Measurements from ENCODE around the gene CERK. TPM values are rescaled to one million over a fixed set of nuclear protein-coding genes. Genes with fewer than 3 reads are reported as not detected.

CERK gene
- total and polyA plus RNA-seq, 11 donors = 17.8 to 125 (median 72.3) TPM

DNA sequence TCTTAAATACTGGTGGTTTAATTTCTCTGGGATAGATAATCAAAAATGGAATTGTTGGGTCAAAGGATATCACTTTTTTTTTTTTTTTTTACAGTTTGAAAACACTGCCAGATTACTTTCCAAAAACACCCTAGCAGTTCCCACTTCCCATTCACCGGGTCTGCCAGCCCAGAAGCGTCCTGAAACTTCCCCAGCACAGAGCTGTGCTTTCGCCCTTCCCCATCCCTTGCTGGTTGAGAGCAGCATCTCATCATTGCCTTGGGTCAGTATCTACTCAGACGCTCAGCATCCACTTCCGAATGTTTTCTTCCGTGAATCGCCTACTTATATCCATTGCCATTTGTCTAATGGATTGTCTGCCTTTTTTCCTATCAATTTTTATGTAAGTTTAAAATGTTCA, 5.5 kb downstream of the CERK start:
- intact Hi-C loops (cut with DNase I) = loop anchor here in 2 of 10 donors (5.0 kb wide), 2 partner anchors 45 to 150 kb away; no protein-coding TSS in a partner anchor
- no peak overlapping the region for H3K4me3 ChIP-seq
- no peaks in the 10 kb centered on the region for H3K9me3 ChIP-seq
- peaks cover 0 to 31% (median 0%) of the 10 kb centered on the region in 9 donors for H3K36me3 ChIP-seq
- peaks cover 28 to 99% (median 91%) of the 10 kb centered on the region in 12 donors for H3K4me1 ChIP-seq
- ATAC-seq (no peak), DNase-seq (no peak)
- WGBS, 4 donors = 46 to 59% (median 49%) methylated on average over 7 of the region's 7 CpGs
- TF ChIP-seq, protein P1, sequence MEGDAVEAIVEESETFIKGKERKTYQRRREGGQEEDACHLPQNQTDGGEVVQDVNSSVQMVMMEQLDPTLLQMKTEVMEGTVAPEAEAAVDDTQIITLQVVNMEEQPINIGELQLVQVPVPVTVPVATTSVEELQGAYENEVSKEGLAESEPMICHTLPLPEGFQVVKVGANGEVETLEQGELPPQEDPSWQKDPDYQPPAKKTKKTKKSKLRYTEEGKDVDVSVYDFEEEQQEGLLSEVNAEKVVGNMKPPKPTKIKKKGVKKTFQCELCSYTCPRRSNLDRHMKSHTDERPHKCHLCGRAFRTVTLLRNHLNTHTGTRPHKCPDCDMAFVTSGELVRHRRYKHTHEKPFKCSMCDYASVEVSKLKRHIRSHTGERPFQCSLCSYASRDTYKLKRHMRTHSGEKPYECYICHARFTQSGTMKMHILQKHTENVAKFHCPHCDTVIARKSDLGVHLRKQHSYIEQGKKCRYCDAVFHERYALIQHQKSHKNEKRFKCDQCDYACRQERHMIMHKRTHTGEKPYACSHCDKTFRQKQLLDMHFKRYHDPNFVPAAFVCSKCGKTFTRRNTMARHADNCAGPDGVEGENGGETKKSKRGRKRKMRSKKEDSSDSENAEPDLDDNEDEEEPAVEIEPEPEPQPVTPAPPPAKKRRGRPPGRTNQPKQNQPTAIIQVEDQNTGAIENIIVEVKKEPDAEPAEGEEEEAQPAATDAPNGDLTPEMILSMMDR (IDR thresholded peaks at IDR 0.05) = no peak
- TF ChIP-seq POLR2A (IDR thresholded peaks at IDR 0.05) = no peak
- peak overlapping the region in 11 of 12 donors; percentile 46 to 99 (median 75) for H3K27ac ChIP-seq
- no peaks in the 10 kb centered on the region for H3K27me3 ChIP-seq

- H3K4me1 ChIP-seq = peaks cover 28 to 99% (median 89%) of the 10 kb centered on the region in 12 donors
- H3K36me3 ChIP-seq = peaks cover 0 to 31% (median 0%) of the 10 kb centered on the region in 9 donors
- DNase-seq (no peak), ATAC-seq (no peak)
- no peaks in the 10 kb centered on the region for H3K9me3 ChIP-seq
- H3K27me3 ChIP-seq = no peaks in the 10 kb centered on the region
- intact Hi-C loops (cut with DNase I) = loop anchor here in 2 of 10 donors (5.0 kb wide), 2 partner anchors 45 to 150 kb away; no protein-coding TSS in a partner anchor
- H3K27ac ChIP-seq = peak overlapping the region; percentile 43 to 99 (median 73)
- WGBS, 4 donors = 51 to 64% (median 61%) methylated on average over 14 of the region's 14 CpGs
- no peak overlapping the region for H3K4me3 ChIP-seq
- TF ChIP-seq, protein P1 (IDR thresholded peaks at IDR 0.05) = no peak
- TF ChIP-seq POLR2A (IDR thresholded peaks at IDR 0.05) = no peak
Measured at GRCh38 chr22:46732041-46732379, 6.0 kb downstream of the CERK start.

- H3K9me3 ChIP-seq = no peaks in the 10 kb centered on the region
- WGBS, 4 donors = 43 to 59% (median 49%) methylated on average over 19 to 22 of the region's 22 CpGs
- peaks cover 0 to 32% (median 0%) of the 10 kb centered on the region in 9 donors for H3K36me3 ChIP-seq
- H3K4me1 ChIP-seq = peaks cover 28 to 97% (median 85%) of the 10 kb centered on the region in 12 donors
- H3K27ac ChIP-seq = peak overlapping the region; percentile 43 to 99 (median 73)
- H3K27me3 ChIP-seq = no peaks in the 10 kb centered on the region
- no peak overlapping the region for H3K4me3 ChIP-seq
- peak; percentile 53 to 71 (median 64) for ATAC-seq
- DNase-seq = peak in 4 of 5 donors; percentile 68 to 79 (median 72)
- intact Hi-C loops (cut with DNase I) = loop anchor here in 3 of 10 donors (2.0 to 5.0 kb wide), 3 partner anchors 44 to 149 kb away; no protein-coding TSS in a partner anchor
- TF ChIP-seq, protein P1 (IDR thresholded peaks at IDR 0.05) = no peak
- TF ChIP-seq POLR2A (IDR thresholded peaks at IDR 0.05) = peak in 1 of 2 donors; percentile 15
Measured at GRCh38 chr22:46731246-46732040, 6.6 kb downstream of the CERK start.

GRCh38 chr22:46730568-46731245, 7.3 kb downstream of the CERK start:
- Histone ChIP-seq H3K9me3 (no peaks in the 10 kb centered on the region), H3K4me3 (no peak overlapping the region), H3K27ac (peak overlapping the region in 11 of 12 donors; percentile 44 to 99 (median 75)), H3K4me1 (peaks cover 30 to 97% (median 84%) of the 10 kb centered on the region in 12 donors), H3K27me3 (no peaks in the 10 kb centered on the region), H3K36me3 (peaks cover 0 to 39% (median 0%) of the 10 kb centered on the region in 9 donors)
- intact Hi-C loops (cut with DNase I) = loop anchor here in 3 of 10 donors (2.0 to 5.0 kb wide), 3 partner anchors 43 to 148 kb away; no protein-coding TSS in a partner anchor
- TF ChIP-seq, protein P1 (IDR thresholded peaks at IDR 0.05) = no peak
- no peak for TF ChIP-seq POLR2A (IDR thresholded peaks at IDR 0.05)
- 46 to 50% (median 48%) methylated on average over 8 to 9 of the region's 9 CpGs for WGBS, 4 donors
- ATAC-seq = no peak
- DNase-seq = no peak

Measured in heart left ventricle (tissue), 16 donors.